IMR-90 (cell line): ENCODE results near the gene HMCN1. TPM values are rescaled to one million over a fixed set of nuclear protein-coding genes. Genes with fewer than 3 reads are reported as not detected.
A peak's percentile ranks its signal among the peaks of the same experiment; 100 is the strongest.

Source experiments
- ATAC-seq: fragments of 200-7000 bp; cut with Tn5 transposase; 2 replicates; pipeline ENCODE4 v1.9.1; 2020; ENCODE audit warnings: low read depth, mild to moderate bottlenecking, moderate library complexity
- BruUV-seq: library from RNA; stranded (reverse); fragments of 400-500 nt; replicated peaks from 2 replicates; lab custom pipeline; 2021; lab: Mats Ljungman, UMichigan
- CTCF ChIA-PET: fragments of 300-600 bp; formaldehyde crosslinking; extraction: SDS; loops from one replicate; lab custom pipeline; 2021; ENCODE audit warnings: antibody characterized with exemption; lab: Yijun Ruan, JAX
- POLR2A ChIA-PET: fragments of 300-600 bp; sonication (Branson Sonifier 250); formaldehyde crosslinking; loops from one replicate; lab custom pipeline; 2022; ENCODE audit warnings: antibody characterized with exemption; ENCODE audit not compliant: unreplicated experiment; lab: Charles Lee
- DNase-seq: peaks from one replicate; pipeline ENCODE4 v3.0.0; 2013
- H2AFZ ChIP-seq: replicated peaks from 2 replicates; pipeline ENCODE3; 2013; ENCODE audit warnings: low read length, mild to moderate bottlenecking; ENCODE audit not compliant: poor library complexity
- H2AK5ac ChIP-seq: 2 replicates; pipeline ENCODE4 v1.6.1; 2013; ENCODE audit warnings: low read depth, low read length, inconsistent platforms
- H2AK9ac ChIP-seq: replicated peaks from 2 replicates; pipeline ENCODE3; 2013; ENCODE audit warnings: mild to moderate bottlenecking, low read depth, low read length, moderate library complexity; ENCODE audit not compliant: poor library complexity
- H2BK120ac ChIP-seq: 2 replicates; pipeline ENCODE4 v1.6.1; 2013; ENCODE audit warnings: low read depth, low read length, inconsistent platforms
- H2BK15ac ChIP-seq: 3 replicates; pipeline ENCODE4 v1.6.1; 2013; ENCODE audit warnings: low read depth, low read length, inconsistent platforms
- H2BK20ac ChIP-seq: 2 replicates; pipeline ENCODE4 v1.6.1; 2013; ENCODE audit warnings: low read depth, mild to moderate bottlenecking, inconsistent platforms, low read length, moderate library complexity
- H2BK5ac ChIP-seq: 2 replicates; pipeline ENCODE4 v1.6.1; 2013; ENCODE audit warnings: mild to moderate bottlenecking, low read depth, low read length, inconsistent platforms; ENCODE audit not compliant: poor library complexity, severe bottlenecking
- H3K14ac ChIP-seq: replicated peaks from 2 replicates; pipeline ENCODE4 v1.6.1; 2013; ENCODE audit warnings: low read depth, low read length, inconsistent platforms
- H3K18ac ChIP-seq: 2 replicates; pipeline ENCODE4 v1.6.1; 2013; ENCODE audit warnings: low read depth, low read length, control low read depth
- H3K23ac ChIP-seq: 2 replicates; pipeline ENCODE4 v1.6.1; 2013; ENCODE audit warnings: low read depth, low read length, inconsistent platforms
- H3K27ac ChIP-seq: 2 replicates; pipeline ENCODE4 v1.5.1; 2013; ENCODE audit warnings: mild to moderate bottlenecking, control low read depth, low read length; ENCODE audit not compliant: insufficient read depth
- H3K27me3 ChIP-seq: 2 replicates; pipeline ENCODE4 v1.6.1; 2013; ENCODE audit warnings: low read length; ENCODE audit not compliant: control insufficient read depth, insufficient read depth
- H3K36me3 ChIP-seq: 2 replicates; pipeline ENCODE4 v1.6.1; 2013; ENCODE audit warnings: low read length, mixed read lengths; ENCODE audit not compliant: control insufficient read depth, insufficient read depth
- H3K4ac ChIP-seq: 2 replicates; pipeline ENCODE4 v1.6.1; 2013; ENCODE audit warnings: low read depth, low read length, inconsistent platforms
- H3K4me1 ChIP-seq: 2 replicates; pipeline ENCODE4 v1.6.1; 2013; ENCODE audit warnings: low read length, mixed read lengths; ENCODE audit not compliant: control insufficient read depth, insufficient read depth
- H3K4me2 ChIP-seq: 2 replicates; pipeline ENCODE4 v1.6.1; 2013; ENCODE audit warnings: low read depth, mild to moderate bottlenecking, control low read depth, low read length, moderate library complexity
- H3K4me3 ChIP-seq: 2 replicates; pipeline ENCODE4 v1.5.1; 2013; ENCODE audit warnings: low read depth, mild to moderate bottlenecking, control low read depth, low read length, moderate library complexity; ENCODE audit not compliant: insufficient read depth
- H3K56ac ChIP-seq: 2 replicates; pipeline ENCODE4 v1.6.1; 2013; ENCODE audit warnings: low read length, inconsistent platforms; ENCODE audit not compliant: insufficient read depth; ENCODE audit errors: extremely low read depth
- H3K79me1 ChIP-seq, 2 experiments: 2 replicates each; pipeline ENCODE4 v1.6.1; 2013; ENCODE audit warnings: low read length in 2 of 2, inconsistent platforms in 1 of 2, low read depth in 1 of 2
- H3K9ac ChIP-seq: 2 replicates; pipeline ENCODE4 v1.6.1; 2013; ENCODE audit warnings: low read depth, low read length, control low read depth
- H3K9me1 ChIP-seq: 2 replicates; pipeline ENCODE4 v1.6.1; 2013; ENCODE audit warnings: low read length, inconsistent platforms; ENCODE audit not compliant: insufficient read depth
- H3K9me3 ChIP-seq: 2 replicates; pipeline ENCODE4 v1.6.1; 2013; ENCODE audit warnings: low read length; ENCODE audit not compliant: control insufficient read depth, insufficient read depth
- H4K20me1 ChIP-seq: 2 replicates; pipeline ENCODE4 v1.6.1; 2013; ENCODE audit warnings: low read length, inconsistent platforms; ENCODE audit not compliant: insufficient read depth
- H4K5ac ChIP-seq: 2 replicates; pipeline ENCODE4 v1.6.1; 2013; ENCODE audit warnings: mild to moderate bottlenecking, low read depth, low read length, control low read depth
- H4K8ac ChIP-seq, 2 experiments: 2 replicates each; pipeline ENCODE4 v1.6.1; 2013; ENCODE audit warnings: low read depth in 2 of 2, low read length in 2 of 2, control low read depth in 1 of 2, inconsistent platforms in 1 of 2
- H4K91ac ChIP-seq: 2 replicates; pipeline ENCODE4 v1.6.1; 2013; ENCODE audit warnings: low read depth, low read length, inconsistent platforms; ENCODE audit not compliant: insufficient read depth
- BHLHE40 ChIP-seq: fragments of 150-350 bp; IDR thresholded peaks from 2 replicates; pipeline ENCODE4 v1.6.1; 2016; ENCODE audit warnings: mild to moderate bottlenecking, low read depth, low read length
- CEBPB ChIP-seq: IDR thresholded peaks from 2 replicates; pipeline ENCODE4 v1.6.1; 2012; ENCODE audit warnings: low read depth, low read length, improper control_type of control experiment
- CHD1 ChIP-seq: IDR thresholded peaks from 2 replicates; pipeline ENCODE4 v1.6.1; 2012; ENCODE audit warnings: low read depth, low read length, improper control_type of control experiment
- CTCF ChIP-seq: conservative IDR thresholded peaks from 2 replicates; pipeline ENCODE4 v1.5.1; 2012; ENCODE audit warnings: mild to moderate bottlenecking, low read depth, low read length, improper control_type of control experiment
- ELK1 ChIP-seq: fragments of 150-350 bp; IDR thresholded peaks from 2 replicates; pipeline ENCODE4 v1.6.1; 2016; ENCODE audit warnings: low read depth, mild to moderate bottlenecking, low read length, moderate library complexity, borderline replicate concordance
- FOS ChIP-seq: fragments of 150-350 bp; IDR thresholded peaks from 2 replicates; pipeline ENCODE4 v1.6.1; 2016; ENCODE audit warnings: low read depth, low read length
- MAFK ChIP-seq: IDR thresholded peaks from 2 replicates; pipeline ENCODE4 v1.6.1; 2012; ENCODE audit warnings: low read depth, low read length, improper control_type of control experiment
- MAZ ChIP-seq: IDR thresholded peaks from 2 replicates; pipeline ENCODE4 v1.6.1; 2012; ENCODE audit warnings: low read depth, mild to moderate bottlenecking, low read length, improper control_type of control experiment, moderate library complexity, borderline replicate concordance
- MXI1 ChIP-seq: IDR thresholded peaks from 2 replicates; pipeline ENCODE4 v1.6.1; 2012; ENCODE audit warnings: low read depth, mild to moderate bottlenecking, low read length, moderate library complexity, borderline replicate concordance
- NFE2L2 ChIP-seq: fragments of 150-350 bp; IDR thresholded peaks from 2 replicates; pipeline ENCODE4 v1.6.1; 2016; ENCODE audit warnings: low read depth, mild to moderate bottlenecking, low read length
- POLR2A ChIP-seq: IDR thresholded peaks from 2 replicates; pipeline ENCODE4 v1.6.1; 2012; ENCODE audit warnings: mild to moderate bottlenecking, low read depth, low read length
- RAD21 ChIP-seq: IDR thresholded peaks from 2 replicates; pipeline ENCODE4 v1.6.1; 2012; ENCODE audit warnings: low read length, improper control_type of control experiment
- RCOR1 ChIP-seq: IDR thresholded peaks from 2 replicates; pipeline ENCODE4 v1.6.1; 2012; ENCODE audit warnings: mild to moderate bottlenecking, low read length, improper control_type of control experiment; ENCODE audit not compliant: insufficient replicate concordance
- RFX5 ChIP-seq: IDR thresholded peaks from 2 replicates; pipeline ENCODE4 v1.8.0; 2012; ENCODE audit warnings: low read depth, mild to moderate bottlenecking, low read length, moderate library complexity
- SMC3 ChIP-seq: fragments of 150-350 bp; IDR thresholded peaks from 2 replicates; pipeline ENCODE4 v1.6.1; 2016; ENCODE audit warnings: low read depth, mild to moderate bottlenecking, antibody characterized with exemption, low read length, moderate library complexity
- WGBS, 2 experiments: methylation state at CpG; one replicate each; pipeline versions ENCODE4 v1.1.5 to v1.1.7; 2013; ENCODE audit warnings: missing lambda C conversion rate in 2 of 2; ENCODE audit not compliant: insufficient read length in 1 of 2; ENCODE audit errors: extremely low coverage in 2 of 2; 5-methylcytosine and 5-hydroxymethylcytosine counted together
- dilution Hi-C: fragments of 300-500 bp; cut with HindIII; formaldehyde crosslinking; loops from one replicate; pipeline ENCODE4 v1.14.3; 2018; ENCODE audit warnings: low sequenced_read_pairs; ENCODE audit not compliant: unreplicated experiment
- in situ Hi-C: fragments of 300-500 bp; cut with MboI; formaldehyde crosslinking; loops from 3 replicates; pipeline ENCODE4 v1.14.3; 2019; ENCODE audit warnings: low sequenced_read_pairs, inconsistent platforms, mixed read lengths
- intact Hi-C: fragments of 100-400 bp; cut with micrococcal nuclease; formaldehyde crosslinking; loops from 2 replicates; pipeline ENCODE4 v1.10.0; 2022
- polyA plus RNA-seq, 3 experiments: library from polyadenylated mRNA; depleted of rRNA; stranded (reverse); fragments of >200 nt; gene quantifications; 2 replicates each; pipeline ENCODE4 v1.2.3, GENCODE V29; 2012; ENCODE audit warnings: low replicate concordance in 1 of 3
- total RNA-seq: library from RNA; depleted of rRNA; stranded (reverse); fragments of >200 nt; gene quantifications from 2 replicates; pipeline ENCODE4 v1.2.3, GENCODE V29; 2012
- TF ChIP-seq, protein P1 (sequence below): fragments of 150-350 bp; IDR thresholded peaks from 2 replicates; pipeline ENCODE4 v1.6.1; 2017; ENCODE audit warnings: mild to moderate bottlenecking, antibody characterized with exemption, low read length, low read depth

Gene HMCN1
- total and polyA plus RNA-seq, 2 of the 4 experiments (the other 2 are of a cell fraction) = 6.1 to 11.7 TPM

GRCh38 chr1:185939142-185939541 lies 205.0 kb downstream of the HMCN1 start:
- Histone ChIP-seq H2AK9ac (no peak overlapping the region), H3K23ac (no peak overlapping the region), H2BK20ac (no peak overlapping the region), H2AFZ (no peak overlapping the region), H2BK5ac (no peak overlapping the region), H3K36me3 (no peaks in the 10 kb centered on the region), H3K4me1 (peaks cover 5% of the 10 kb centered on the region; the same call in 1 of the 2 replicates), H3K9me3 (peaks cover 2% of the 10 kb centered on the region; the same call in 1 of the 2 replicates), H3K79me1 (no peaks in the 10 kb centered on the region), H4K91ac (no peak overlapping the region), H2BK15ac (no peak overlapping the region), H3K9ac (no peak overlapping the region), H3K56ac (no peak overlapping the region), H4K20me1 (no peaks in the 10 kb centered on the region), H2BK120ac (no peak overlapping the region), H3K18ac (no peak overlapping the region), H4K8ac (no peak overlapping the region), H3K14ac (no peak overlapping the region; the same call in 1 of the 2 replicates), H3K27ac (no peak overlapping the region), H3K27me3 (no peaks in the 10 kb centered on the region), H3K4me2 (no peak overlapping the region; the same call in 1 of the 2 replicates), H3K4me3 (no peak overlapping the region), H4K5ac (no peak overlapping the region), H3K9me1 (no peaks in the 10 kb centered on the region), H2AK5ac (no peak overlapping the region), H3K4ac (no peak overlapping the region)
- dilution Hi-C loops (no loop called here), intact Hi-C loops (no loop called here), in situ Hi-C loops (no loop called here)
- WGBS, 2 experiments = no CpG with 5 or more reads among the region's 3 CpGs
- POLR2A ChIA-PET = no interaction called here
- BruUV-seq = no TSS peak
- ATAC-seq = no peak
- CTCF ChIA-PET = no interaction called here
- TF ChIP-seq SMC3 (no peak), POLR2A (no peak), FOS (no peak), NFE2L2 (no peak), CEBPB (no peak), RCOR1 (no peak), RAD21 (no peak), RFX5 (no peak), MAFK (no peak), CHD1 (no peak), CTCF (no peak), MAZ (no peak), BHLHE40 (no peak), MXI1 (no peak), ELK1 (no peak)
- TF ChIP-seq, protein P1, sequence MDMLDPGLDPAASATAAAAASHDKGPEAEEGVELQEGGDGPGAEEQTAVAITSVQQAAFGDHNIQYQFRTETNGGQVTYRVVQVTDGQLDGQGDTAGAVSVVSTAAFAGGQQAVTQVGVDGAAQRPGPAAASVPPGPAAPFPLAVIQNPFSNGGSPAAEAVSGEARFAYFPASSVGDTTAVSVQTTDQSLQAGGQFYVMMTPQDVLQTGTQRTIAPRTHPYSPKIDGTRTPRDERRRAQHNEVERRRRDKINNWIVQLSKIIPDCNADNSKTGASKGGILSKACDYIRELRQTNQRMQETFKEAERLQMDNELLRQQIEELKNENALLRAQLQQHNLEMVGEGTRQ = no peak
- peak; percentile 70 for DNase-seq
